Central memory CD4-positive, alpha-beta T cell (primary cell): ENCODE data around the gene PITPNM1.
"Not testable (repeated sequence)": the region's sequence is repeated elsewhere in the genome, so short reads cannot be mapped to it uniquely, and the experiment has no call there.

Experiments
- DNase-seq: peaks from one replicate; pipeline ENCODE4 v3.0.0; 2022

The PITPNM1 gene

GRCh38 chr11:67522844-67523555 is 17.8 kb upstream of the PITPNM1 start, which contains the start of gene CABP2:
Gene CABP2, minus strand, starts transcription at chr11:67523446. Its CDS starts 120 bp downstream, at chr11:67523326.
- DNase-seq, result no peak

- DNase-seq, result no peak
Observed at GRCh38 chr11:67522338-67522737, 17.2 kb upstream of the PITPNM1 start.

- no peak for DNase-seq
Observed at GRCh38 chr11:67521924-67522323, 16.8 kb upstream of the PITPNM1 start.

- no peak for DNase-seq
Observed at GRCh38 chr11:67520856-67521824, 16.0 kb upstream of the PITPNM1 start.

GRCh38 chr11:67519726-67520125 is 14.6 kb upstream of the PITPNM1 start:
- DNase-seq, result no peak

GRCh38 chr11:67517784-67518552 is 12.8 kb upstream of the PITPNM1 start:
- no peak for DNase-seq

GRCh38 chr11:67516806-67517205 is 11.6 kb upstream of the PITPNM1 start:
- no peak for DNase-seq

GRCh38 chr11:67514116-67514515 is 9.0 kb upstream of the PITPNM1 start:
- DNase-seq, result no peak

- not testable (repeated sequence) for DNase-seq
Observed at GRCh38 chr11:67511558-67511957, 6.4 kb upstream of the PITPNM1 start.

GRCh38 chr11:67510023-67510345 is 4.8 kb upstream of the PITPNM1 start:
- no peak for DNase-seq

- DNase-seq, result peak; percentile 98
Observed at GRCh38 chr11:67508486-67509121, 3.4 kb upstream of the PITPNM1 start.

GRCh38 chr11:67507864-67508485 is 2.8 kb upstream of the PITPNM1 start, which contains the start of gene CDK2AP2:
Gene CDK2AP2, minus strand, starts transcription at chr11:67508162. Its CDS starts 80 bp downstream, at chr11:67508082.
- DNase-seq, result peak; percentile 95

- DNase-seq, result no peak
Observed at GRCh38 chr11:67507242-67507863, 2.2 kb upstream of the PITPNM1 start.

GRCh38 chr11:67506426-67507051 is 1.4 kb upstream of the PITPNM1 start:
- no peak for DNase-seq

- DNase-seq, result peak; percentile 89
Observed at GRCh38 chr11:67505605-67506396, 638 bp upstream of the PITPNM1 start.

- DNase-seq, result peak; percentile 38
Observed at GRCh38 chr11:67504005-67504949, 886 bp downstream of the PITPNM1 start.

- DNase-seq, result no peak
Observed at GRCh38 chr11:67503119-67504004, 1.8 kb downstream of the PITPNM1 start.
